ENCODE results near the gene CPA4.

GRCh38 chr7:130305433-130306042 lies 12.6 kb downstream of the CPA4 start:
- TF ChIP-seq, protein P1, sequence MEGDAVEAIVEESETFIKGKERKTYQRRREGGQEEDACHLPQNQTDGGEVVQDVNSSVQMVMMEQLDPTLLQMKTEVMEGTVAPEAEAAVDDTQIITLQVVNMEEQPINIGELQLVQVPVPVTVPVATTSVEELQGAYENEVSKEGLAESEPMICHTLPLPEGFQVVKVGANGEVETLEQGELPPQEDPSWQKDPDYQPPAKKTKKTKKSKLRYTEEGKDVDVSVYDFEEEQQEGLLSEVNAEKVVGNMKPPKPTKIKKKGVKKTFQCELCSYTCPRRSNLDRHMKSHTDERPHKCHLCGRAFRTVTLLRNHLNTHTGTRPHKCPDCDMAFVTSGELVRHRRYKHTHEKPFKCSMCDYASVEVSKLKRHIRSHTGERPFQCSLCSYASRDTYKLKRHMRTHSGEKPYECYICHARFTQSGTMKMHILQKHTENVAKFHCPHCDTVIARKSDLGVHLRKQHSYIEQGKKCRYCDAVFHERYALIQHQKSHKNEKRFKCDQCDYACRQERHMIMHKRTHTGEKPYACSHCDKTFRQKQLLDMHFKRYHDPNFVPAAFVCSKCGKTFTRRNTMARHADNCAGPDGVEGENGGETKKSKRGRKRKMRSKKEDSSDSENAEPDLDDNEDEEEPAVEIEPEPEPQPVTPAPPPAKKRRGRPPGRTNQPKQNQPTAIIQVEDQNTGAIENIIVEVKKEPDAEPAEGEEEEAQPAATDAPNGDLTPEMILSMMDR (conservative IDR thresholded peaks at IDR 0.05; ENCODE audit: low read depth in 2 of 2) = no peak
- TF ChIP-seq POLR2AphosphoS5 (IDR thresholded peaks at IDR 0.05; ENCODE audit: low read depth) (no peak), ZNF331 (CRISPR knock-in tag; IDR thresholded peaks at IDR 0.05; ENCODE audit: low read depth) (no peak), EZH2phosphoT487 (IDR thresholded peaks at IDR 0.05; ENCODE audit: unreplicated experiment) (no peak), JUNB (IDR thresholded peaks at IDR 0.05; ENCODE audit: unreplicated experiment) (no peak), EZH2 (IDR thresholded peaks at IDR 0.05; ENCODE audit: low read depth, unreplicated experiment) (no peak), CREB1 (CRISPR knock-in tag; IDR thresholded peaks at IDR 0.05; ENCODE audit: low read depth) (no peak)
- TF ChIP-seq, protein P2, sequence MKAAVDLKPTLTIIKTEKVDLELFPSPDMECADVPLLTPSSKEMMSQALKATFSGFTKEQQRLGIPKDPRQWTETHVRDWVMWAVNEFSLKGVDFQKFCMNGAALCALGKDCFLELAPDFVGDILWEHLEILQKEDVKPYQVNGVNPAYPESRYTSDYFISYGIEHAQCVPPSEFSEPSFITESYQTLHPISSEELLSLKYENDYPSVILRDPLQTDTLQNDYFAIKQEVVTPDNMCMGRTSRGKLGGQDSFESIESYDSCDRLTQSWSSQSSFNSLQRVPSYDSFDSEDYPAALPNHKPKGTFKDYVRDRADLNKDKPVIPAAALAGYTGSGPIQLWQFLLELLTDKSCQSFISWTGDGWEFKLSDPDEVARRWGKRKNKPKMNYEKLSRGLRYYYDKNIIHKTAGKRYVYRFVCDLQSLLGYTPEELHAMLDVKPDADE (IDR thresholded peaks at IDR 0.05) = no peak

All from GM23338 (cell line).